ENCODE data around the gene HAAO.

DNA sequence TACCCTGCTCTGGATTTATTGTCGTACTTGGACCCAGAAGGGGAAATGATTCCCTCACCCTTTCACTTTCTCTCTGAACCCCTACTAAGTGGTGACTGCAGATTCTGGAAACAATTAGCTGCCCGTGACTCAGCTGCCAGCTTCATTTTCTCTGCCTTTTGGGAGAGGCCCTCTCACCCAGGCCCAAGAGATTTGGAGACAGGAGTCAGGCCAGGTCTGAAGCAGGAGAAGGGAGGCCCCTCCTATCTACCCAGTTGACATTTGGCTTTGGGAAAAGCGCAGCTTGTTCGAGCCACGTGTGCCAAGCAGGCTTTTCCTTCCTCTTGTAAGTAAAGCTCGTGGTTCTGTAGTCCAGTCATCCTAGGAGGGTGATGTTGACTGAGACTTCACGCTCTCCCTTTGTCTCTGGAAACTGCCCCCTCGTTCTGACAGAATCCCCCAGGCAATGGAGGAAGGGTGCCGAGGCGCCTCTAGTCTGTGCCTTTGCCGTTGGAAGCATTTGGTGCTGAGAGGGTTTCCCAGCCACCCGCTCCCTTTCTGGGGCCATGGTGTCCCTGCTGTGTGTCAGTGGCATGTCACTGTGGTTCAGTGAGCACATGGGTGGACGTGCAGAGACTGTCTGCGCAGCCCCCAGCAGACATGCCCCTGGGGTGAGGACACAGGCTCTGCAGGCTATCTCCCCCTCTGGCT, 37.0 kb downstream of the HAAO start:
- TF ChIP-seq, protein P1, sequence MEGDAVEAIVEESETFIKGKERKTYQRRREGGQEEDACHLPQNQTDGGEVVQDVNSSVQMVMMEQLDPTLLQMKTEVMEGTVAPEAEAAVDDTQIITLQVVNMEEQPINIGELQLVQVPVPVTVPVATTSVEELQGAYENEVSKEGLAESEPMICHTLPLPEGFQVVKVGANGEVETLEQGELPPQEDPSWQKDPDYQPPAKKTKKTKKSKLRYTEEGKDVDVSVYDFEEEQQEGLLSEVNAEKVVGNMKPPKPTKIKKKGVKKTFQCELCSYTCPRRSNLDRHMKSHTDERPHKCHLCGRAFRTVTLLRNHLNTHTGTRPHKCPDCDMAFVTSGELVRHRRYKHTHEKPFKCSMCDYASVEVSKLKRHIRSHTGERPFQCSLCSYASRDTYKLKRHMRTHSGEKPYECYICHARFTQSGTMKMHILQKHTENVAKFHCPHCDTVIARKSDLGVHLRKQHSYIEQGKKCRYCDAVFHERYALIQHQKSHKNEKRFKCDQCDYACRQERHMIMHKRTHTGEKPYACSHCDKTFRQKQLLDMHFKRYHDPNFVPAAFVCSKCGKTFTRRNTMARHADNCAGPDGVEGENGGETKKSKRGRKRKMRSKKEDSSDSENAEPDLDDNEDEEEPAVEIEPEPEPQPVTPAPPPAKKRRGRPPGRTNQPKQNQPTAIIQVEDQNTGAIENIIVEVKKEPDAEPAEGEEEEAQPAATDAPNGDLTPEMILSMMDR (IDR thresholded peaks at IDR 0.05; ENCODE audit: insufficient read depth, low read depth, low read length), result no peak
- TF ChIP-seq EZH2 (IDR thresholded peaks at IDR 0.05; ENCODE audit: insufficient read depth, low read length), result no peak
